ENCODE data around the gene CNTROB.

The CNTROB gene

DNA sequence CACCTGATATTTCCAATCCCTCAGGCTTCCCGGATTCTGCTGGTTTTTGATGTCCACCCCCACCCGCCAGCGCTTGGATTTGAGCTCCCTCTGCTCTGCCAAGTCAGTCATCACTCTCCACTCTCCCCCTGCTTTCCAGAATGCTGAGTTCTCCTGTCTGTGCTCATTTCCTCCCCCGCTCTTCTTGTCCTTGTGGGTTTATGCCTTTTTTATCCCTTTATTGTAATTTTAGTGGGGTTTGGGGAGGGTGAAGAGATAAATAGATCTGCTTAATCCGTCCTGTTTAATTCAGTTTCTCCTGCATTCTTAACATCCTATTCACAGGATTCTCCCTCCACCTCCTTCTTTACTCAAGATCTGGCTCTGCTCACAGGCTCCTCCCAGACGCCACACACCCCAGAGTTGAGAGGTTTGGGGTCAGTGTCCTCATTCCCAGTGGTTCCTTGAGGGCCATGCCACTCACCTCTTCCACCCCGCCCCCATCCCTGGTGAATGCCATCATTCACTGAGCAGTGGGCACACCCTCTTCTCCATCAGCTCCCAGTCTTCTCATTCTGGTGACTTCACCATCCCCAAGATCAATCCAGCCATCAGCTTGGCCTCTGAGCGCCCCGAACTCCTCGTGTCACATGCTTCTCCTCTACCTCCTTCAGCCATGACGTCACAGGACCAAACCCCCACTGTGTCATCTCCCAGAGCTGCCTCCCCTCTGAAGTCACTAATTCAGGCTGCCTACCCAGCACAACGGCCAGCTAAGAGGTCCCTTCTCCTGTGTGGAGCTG is 55.3 kb downstream of the CNTROB start:
- no peak for DNase-seq (ENCODE audit: low read depth)

DNA sequence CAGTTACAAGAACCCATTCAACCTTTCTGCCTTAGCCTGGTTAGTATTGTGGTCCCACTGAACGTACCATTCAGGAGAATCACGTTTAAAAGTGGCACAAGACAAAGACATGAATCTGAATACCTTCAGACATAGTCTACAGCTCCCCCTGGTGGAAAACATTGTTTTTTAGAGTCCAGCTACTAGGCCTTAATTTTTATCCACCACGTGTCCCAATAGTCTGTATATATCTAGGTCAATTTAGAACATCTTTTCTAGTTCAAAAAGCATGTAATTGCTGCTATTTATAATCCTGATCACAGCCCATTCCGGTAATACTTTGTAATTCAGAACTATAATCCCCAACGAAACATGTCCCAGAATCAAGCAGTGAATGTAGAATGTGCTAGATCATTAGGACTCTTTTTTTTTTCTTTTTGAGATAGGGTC is 56.8 kb downstream of the CNTROB start:
- peak; percentile 25 for DNase-seq (ENCODE audit: low read depth)

DNA sequence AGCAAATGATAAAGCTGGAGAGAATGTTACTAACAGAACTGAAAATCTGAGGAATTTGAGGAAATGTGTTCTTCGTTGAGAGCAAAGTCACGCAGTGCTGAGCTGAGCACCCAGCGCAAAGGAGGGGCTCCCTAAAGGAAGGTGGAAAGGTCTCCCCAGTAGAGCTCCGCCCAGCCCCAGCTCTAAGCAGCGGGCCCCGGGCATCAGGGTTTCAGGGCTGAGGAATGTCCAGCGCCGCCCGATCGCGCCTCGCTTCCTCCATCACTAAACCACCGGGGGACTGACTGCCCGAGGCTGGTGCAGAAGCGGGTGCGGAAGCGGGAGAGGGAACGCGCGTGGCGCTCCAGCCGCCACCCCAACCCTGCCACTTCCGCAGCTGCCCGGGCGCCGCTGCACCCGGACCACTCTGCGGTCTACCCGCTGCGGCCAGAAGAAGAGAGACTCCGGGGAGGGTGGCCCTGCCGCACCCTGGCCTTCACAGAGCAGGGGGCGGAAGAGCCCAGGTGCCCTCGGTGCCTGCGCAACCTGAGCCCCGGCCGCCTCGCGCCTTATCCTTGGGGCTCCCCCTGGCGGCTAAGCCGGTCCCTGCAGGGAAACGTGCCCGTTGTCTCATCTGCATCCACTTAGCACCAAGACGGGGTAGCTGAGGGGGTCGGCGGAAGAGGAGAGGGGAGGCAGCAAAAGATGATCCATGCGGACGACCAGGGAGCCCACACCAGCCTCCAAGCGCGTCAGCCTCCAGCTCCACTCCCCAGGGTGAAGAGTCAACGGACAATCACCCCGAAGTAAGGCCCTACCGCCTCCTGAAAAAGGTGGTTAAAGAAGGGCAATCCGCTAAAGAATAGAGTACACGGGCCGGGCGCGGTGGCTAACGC is 58.0 kb downstream of the CNTROB start:
- DNase-seq (ENCODE audit: low read depth), result peak; percentile 96

DNA sequence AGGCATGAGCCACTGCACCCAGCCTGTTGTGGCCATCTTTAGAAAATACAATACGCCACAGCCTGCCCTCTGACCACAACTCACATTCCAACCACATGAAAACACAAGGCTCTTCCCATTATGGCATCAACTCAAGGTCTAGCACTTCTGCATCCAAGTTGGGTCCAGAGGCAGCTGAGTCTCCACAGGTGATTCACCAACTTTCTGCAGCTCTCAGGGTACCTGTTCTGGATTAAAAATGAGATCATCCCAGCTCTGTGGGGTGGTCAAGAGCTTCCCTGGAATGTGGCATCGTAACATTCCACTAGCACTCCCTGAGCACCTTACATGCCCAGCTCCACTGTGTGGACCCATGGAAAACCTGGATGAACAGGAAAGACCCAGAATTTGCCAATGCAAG is 60.5 kb downstream of the CNTROB start:
- no peak for DNase-seq (ENCODE audit: low read depth)

DNA sequence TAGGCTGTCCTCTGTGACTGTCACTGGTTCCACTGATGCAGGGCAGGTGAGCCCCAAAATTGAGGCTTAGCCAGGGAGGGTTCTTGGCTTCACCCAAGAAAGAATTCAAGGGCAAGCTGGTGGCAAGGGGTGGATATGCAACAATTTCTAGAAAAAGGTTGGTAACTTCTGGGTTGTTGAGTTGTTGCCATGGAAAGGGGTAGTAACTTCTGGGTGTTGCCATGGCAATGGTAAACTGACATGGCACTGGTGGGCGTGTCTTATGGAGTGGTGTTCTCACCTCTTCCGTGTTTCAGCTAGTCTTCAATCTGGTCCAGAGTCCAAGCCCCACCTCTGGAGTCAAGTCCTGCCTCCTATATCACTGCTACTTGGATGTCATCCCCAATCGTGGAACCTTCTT is 60.9 kb downstream of the CNTROB start:
- no peak for DNase-seq (ENCODE audit: low read depth)

DNA sequence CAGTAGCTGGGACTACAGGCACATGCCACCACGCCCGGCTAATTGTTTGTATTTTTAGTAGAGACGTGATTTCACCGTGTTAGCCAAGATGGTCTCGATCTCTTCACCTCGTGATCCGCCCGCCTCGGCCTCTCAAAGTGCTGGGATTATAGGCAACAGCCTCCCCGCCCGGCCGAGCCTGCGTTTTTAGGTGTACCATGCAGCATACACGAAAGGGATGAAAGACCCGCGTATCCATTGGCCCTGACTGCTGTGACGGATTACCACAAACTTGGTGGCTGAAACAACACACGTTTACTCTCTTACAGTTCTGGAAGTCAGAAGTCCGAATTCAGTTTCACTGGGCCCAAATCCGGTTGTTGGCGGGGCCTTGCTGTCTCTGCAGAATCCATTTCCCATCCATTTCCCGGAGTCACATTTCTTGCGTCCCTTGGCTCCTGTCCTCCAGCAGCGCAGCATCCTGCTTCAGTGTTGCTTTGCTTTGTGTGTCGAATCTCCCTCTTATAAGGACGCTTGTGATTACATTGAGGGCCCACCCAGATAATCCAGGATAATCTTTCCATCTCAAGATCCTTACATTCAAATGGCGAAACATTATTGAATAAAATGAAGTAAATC is 62.1 kb downstream of the CNTROB start:
- no peak for DNase-seq (ENCODE audit: low read depth)

DNA sequence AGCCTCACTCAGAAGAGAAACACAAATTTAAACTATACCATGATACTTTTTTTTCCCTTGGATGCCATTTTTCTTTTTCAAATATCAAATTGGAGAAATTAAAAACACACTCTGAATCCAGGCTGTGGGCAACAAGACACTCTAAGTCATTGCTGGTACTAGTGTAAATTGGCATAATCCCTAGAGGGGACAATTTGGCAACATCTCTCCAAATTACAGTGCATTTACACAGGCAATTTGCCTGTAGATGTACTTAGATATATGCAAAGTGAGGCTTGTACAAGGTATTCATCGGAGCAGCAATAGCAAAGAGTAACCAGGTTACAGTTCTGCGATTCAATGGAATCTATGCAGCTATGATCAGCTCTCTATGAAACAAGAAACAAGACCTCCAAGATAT is 63.7 kb downstream of the CNTROB start:
- DNase-seq (ENCODE audit: low read depth), result no peak

DNA sequence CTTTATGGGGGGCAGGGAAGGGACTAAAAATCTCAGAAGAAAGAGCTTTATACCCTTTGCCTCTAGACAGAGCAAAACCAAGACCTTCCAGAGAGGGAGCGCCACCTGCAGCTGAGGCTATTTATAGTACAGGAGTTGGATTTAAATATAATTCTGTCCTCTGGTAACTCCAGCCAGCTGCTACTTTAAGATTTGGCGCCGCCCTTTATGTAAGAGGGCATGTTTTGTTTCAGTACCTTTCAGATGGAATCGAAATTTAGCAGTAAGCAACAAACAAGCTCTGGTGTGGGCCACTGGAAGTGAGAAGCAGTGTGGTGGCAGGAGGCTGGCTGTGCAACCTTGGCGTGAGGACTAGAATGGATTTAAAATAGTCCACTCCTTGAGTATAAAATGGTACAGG is 65.2 kb downstream of the CNTROB start:
- DNase-seq (ENCODE audit: low read depth), result no peak

Measured in stimulated activated CD8-positive, alpha-beta memory T cell treated with anti-CD3 and anti-CD28 coated beads, Interleukin-15, amount 100 ng/mL, for 1 hour (primary cell).